Transverse colon (tissue), 4 donors: Measurements from ENCODE around the gene NEK6. TPM values are rescaled to one million over a fixed set of nuclear protein-coding genes. Genes with fewer than 3 reads are reported as not detected.

Source experiments
- DNase-seq: peaks from one replicate; pipeline ENCODE4 v3.0.0-alpha.2; 2019
- H3K27ac ChIP-seq, 4 donors: fragments of 200-600 bp; sonication (generic); 2 replicates each; pipeline ENCODE4 v1.5.1; 2016 to 2018; ENCODE audit warnings: inconsistent platforms in 4 of 4
- H3K27me3 ChIP-seq: fragments of 200-600 bp; sonication (generic); 2 replicates; pipeline ENCODE4 v1.5.1; 2017; ENCODE audit warnings: inconsistent platforms
- H3K36me3 ChIP-seq, 4 donors: fragments of 200-600 bp; sonication (generic); 2 replicates each; pipeline ENCODE4 v1.5.1; 2017 to 2019; ENCODE audit warnings: inconsistent platforms in 4 of 4
- H3K4me1 ChIP-seq, 4 donors: fragments of 200-600 bp; sonication (generic); 2 replicates each; pipeline ENCODE4 v1.5.1; 2017 to 2020; ENCODE audit warnings: inconsistent platforms in 4 of 4
- H3K4me3 ChIP-seq, 4 donors: fragments of 200-600 bp; sonication (generic); 1 replicate in 1 of 4; 2 replicates in 3 of 4; pipeline versions ENCODE4 v1.5.1 to v1.6.1; 2017 to 2019; ENCODE audit warnings: inconsistent platforms in 4 of 4
- H3K9me3 ChIP-seq, 2 donors: fragments of 200-600 bp; sonication (generic); 2 replicates each; pipeline ENCODE4 v1.5.1; 2017 to 2019; ENCODE audit warnings: inconsistent platforms in 2 of 2
- CTCF ChIP-seq, 5 experiments: fragments of 200-600 bp in 3 of 5; fragments of 450-650 bp in 2 of 5; sonication (generic) in 3 of 5; IDR thresholded peaks; 1 replicate in 2 of 5; 2 replicates in 3 of 5; pipeline ENCODE4 v1.5.1; 2016 to 2017; ENCODE audit warnings: antibody characterized with exemption in 5 of 5, inconsistent platforms in 3 of 5, mild to moderate bottlenecking in 2 of 5, moderate library complexity in 1 of 5
- EP300 ChIP-seq: sonication (generic); formaldehyde crosslinking; IDR thresholded peaks from one replicate; pipeline ENCODE4 v1.6.1; 2017; ENCODE audit warnings: antibody characterized with exemption, low read depth
- POLR2A ChIP-seq: fragments of 450-650 bp; IDR thresholded peaks from one replicate; pipeline ENCODE4 v1.6.1; 2016; ENCODE audit warnings: antibody characterized with exemption, mild to moderate bottlenecking, moderate library complexity
- POLR2AphosphoS5 ChIP-seq, 3 donors: sonication (generic); formaldehyde crosslinking; IDR thresholded peaks; one replicate each; pipeline ENCODE4 v1.6.1; 2016; ENCODE audit warnings: antibody characterized with exemption in 3 of 3
- WGBS, 2 donors: methylation state at CpG; one replicate each; pipeline ENCODE4 v1.1.5; 2018; ENCODE audit warnings: low coverage in 1 of 2; 5-methylcytosine and 5-hydroxymethylcytosine counted together
- in situ Hi-C, 4 donors: fragments of 200-750 bp; cut with MboI; loops; one replicate each; pipeline versions ENCODE4 v1.15.0 to v1.15.1; 2017; ENCODE audit warnings: low sequenced_read_pairs in 3 of 4, low pct_ligation_motif_present in 1 of 4, low pct_unique_long_range_greater_than_20kb in 1 of 4
- intact Hi-C: fragments of 100-400 bp; cut with DNase I; formaldehyde crosslinking; loops from one replicate; pipeline ENCODE4 v1.15.1; 2023; ENCODE audit warnings: low total_unique reads
- total RNA-seq, 4 donors: library from RNA; depleted of rRNA; stranded (reverse); fragments of >200 nt; gene quantifications; one replicate each; pipeline ENCODE4 v1.1.0, GENCODE V29; 2016

The NEK6 gene
- total RNA-seq, 4 donors from 2014 or later: 12.3 to 31.1 (median 21.6) TPM

- intact Hi-C loops (no loop called here), in situ Hi-C loops (no loop called here)
- WGBS, 2 donors: 53 to 79% methylated on average over 4 to 11 of the region's 11 CpGs
- Histone ChIP-seq H3K4me3 (no peak overlapping the region), H3K36me3 (no peaks in the 10 kb centered on the region), H3K27me3 (no peaks in the 10 kb centered on the region), H3K4me1 (peaks cover 32 to 68% (median 48%) of the 10 kb centered on the region in 4 donors), H3K27ac (peak overlapping the region; percentile 75 to 87 (median 81)), H3K9me3 (no peaks in the 10 kb centered on the region)
- no peak for DNase-seq
- no peak for TF ChIP-seq POLR2A
- no peak for TF ChIP-seq POLR2AphosphoS5 (IDR thresholded peaks at IDR 0.05)
- TF ChIP-seq EP300: no peak
- TF ChIP-seq CTCF (IDR thresholded peaks at IDR 0.05): no peak
Measured at GRCh38 chr9:124279531-124280175, 21.9 kb downstream of the NEK6 start.

- Histone ChIP-seq H3K27me3 (no peaks in the 10 kb centered on the region), H3K27ac (peak overlapping the region; percentile 75 to 87 (median 81)), H3K4me3 (no peak overlapping the region), H3K36me3 (no peaks in the 10 kb centered on the region), H3K9me3 (no peaks in the 10 kb centered on the region), H3K4me1 (peaks cover 32 to 73% (median 52%) of the 10 kb centered on the region in 4 donors)
- in situ Hi-C loops: no loop called here
- DNase-seq: no peak
- 60 to 75% methylated on average over 2 to 16 of the region's 16 CpGs for WGBS, 2 donors
- intact Hi-C loops: no loop called here
- TF ChIP-seq POLR2A: no peak
- no peak for TF ChIP-seq EP300
- no peak for TF ChIP-seq CTCF (IDR thresholded peaks at IDR 0.05)
- TF ChIP-seq POLR2AphosphoS5 (IDR thresholded peaks at IDR 0.05): no peak
Measured at GRCh38 chr9:124280176-124280691, 22.5 kb downstream of the NEK6 start.

GRCh38 chr9:124281931-124282371, 24.2 kb downstream of the NEK6 start:
- peak; percentile 63 for DNase-seq
- in situ Hi-C loops (no loop called here), intact Hi-C loops (no loop called here)
- peak overlapping the region; percentile 75 to 87 (median 81) for H3K27ac ChIP-seq
- H3K36me3 ChIP-seq: no peaks in the 10 kb centered on the region
- WGBS, 2 donors: 46% methylated on average over 15 of the region's 15 CpGs; no CpG with 5 or more reads in 1 of the 2 donors
- H3K4me1 ChIP-seq: peaks cover 46 to 87% (median 67%) of the 10 kb centered on the region in 4 donors
- H3K27me3 ChIP-seq: no peaks in the 10 kb centered on the region
- TF ChIP-seq EP300: no peak
- no peak for TF ChIP-seq POLR2AphosphoS5 (IDR thresholded peaks at IDR 0.05)
- no peak for TF ChIP-seq CTCF (IDR thresholded peaks at IDR 0.05)
- no peak for TF ChIP-seq POLR2A
- no peaks in the 10 kb centered on the region for H3K9me3 ChIP-seq
- H3K4me3 ChIP-seq: no peak overlapping the region

GRCh38 chr9:124282442-124283227, 24.9 kb downstream of the NEK6 start:
- 37% methylated on average over 20 of the region's 20 CpGs; no CpG with 5 or more reads in 1 of the 2 donors for WGBS, 2 donors
- intact Hi-C loops: no loop called here

More at GRCh38 chr9:124282442-124283227, 24.9 kb downstream of the NEK6 start:
- TF ChIP-seq POLR2AphosphoS5 (IDR thresholded peaks at IDR 0.05) (peak in 1 of 3 donors; percentile 7), EP300 (no peak)
- in situ Hi-C loops: no loop called here
- Histone ChIP-seq H3K4me3 (no peak overlapping the region), H3K27ac (peak overlapping the region; percentile 75 to 87 (median 81)), H3K4me1 (peaks cover 49 to 91% (median 69%) of the 10 kb centered on the region in 4 donors), H3K27me3 (no peaks in the 10 kb centered on the region), H3K36me3 (no peaks in the 10 kb centered on the region), H3K9me3 (no peaks in the 10 kb centered on the region)
- peak; percentile 62 for DNase-seq
